A549 (cell line): ENCODE data around the gene POLR2F.

ENCODE experiments used
- CEBPB ChIP-seq, 2 experiments: fragments of >200 bp in 1 of 2; sonication (Bioruptor Twin) in 1 of 2; formaldehyde crosslinking in 1 of 2; IDR thresholded peaks; 2 replicates each; pipeline ENCODE4 v1.6.1; 2012 to 2016
- CHD2 ChIP-seq: fragments of 150-350 bp; IDR thresholded peaks from 2 replicates; pipeline ENCODE4 v1.6.1; 2014; ENCODE audit warnings: low read length; ENCODE audit not compliant: partially characterized antibody
- HMGXB4 ChIP-seq: fragments of 250-450 bp; sonication (Bioruptor Pico); IDR thresholded peaks from 2 replicates; pipeline ENCODE4 v1.5.0; 2021; ENCODE audit warnings: mild to moderate bottlenecking, moderate library complexity, borderline replicate concordance
- JUN ChIP-seq, 2 experiments: fragments of >200 bp; sonication (Bioruptor Twin); formaldehyde crosslinking; IDR thresholded peaks; 2 replicates in 1 of 2; 3 replicates in 1 of 2; pipeline ENCODE4 v1.6.1; 2016 to 2017
- KDM1A ChIP-seq: fragments of 200-600 bp; sonication (generic); IDR thresholded peaks from 2 replicates; pipeline ENCODE4 v1.6.1; 2016; ENCODE audit warnings: low read depth, mild to moderate bottlenecking
- NFE2L2 ChIP-seq: fragments of 150-350 bp; conservative IDR thresholded peaks from 2 replicates; pipeline ENCODE4 v1.6.1; 2014; ENCODE audit warnings: low read length
- NPAS2 ChIP-seq: fragments of 250-450 bp; sonication (Bioruptor Pico); IDR thresholded peaks from 2 replicates; pipeline ENCODE4 v1.8.0; 2022; ENCODE audit warnings: mild to moderate bottlenecking, moderate library complexity, borderline replicate concordance
- POLR2A ChIP-seq: IDR thresholded peaks from 2 replicates; pipeline ENCODE4 v1.6.1; 2012; ENCODE audit warnings: mild to moderate bottlenecking, low read length
- RAD21 ChIP-seq, 2 experiments: fragments of >200 bp in 1 of 2; sonication (Bioruptor Twin) in 1 of 2; formaldehyde crosslinking in 1 of 2; IDR thresholded peaks in 1 of 2; conservative IDR thresholded peaks in 1 of 2; 2 replicates in 1 of 2; 3 replicates in 1 of 2; pipeline ENCODE4 v1.6.1; 2012 to 2018; ENCODE audit warnings: inconsistent platforms in 1 of 2
- RCOR1 ChIP-seq: fragments of 150-350 bp; IDR thresholded peaks from 2 replicates; pipeline ENCODE4 v1.6.1; 2014; ENCODE audit warnings: antibody characterized with exemption, low read length, low read depth
- TF ChIP-seq, protein P1 (sequence below): fragments of >200 bp; sonication (Bioruptor Twin); formaldehyde crosslinking; IDR thresholded peaks from 3 replicates; pipeline ENCODE4 v1.5.1; 2016
- TF ChIP-seq, protein P2 (sequence below): IDR thresholded peaks from 2 replicates; pipeline ENCODE4 v1.6.1; 2012

GRCh38 chr22:37973271-37974170 is 20.0 kb downstream of the POLR2F start:
- TF ChIP-seq, protein P1, sequence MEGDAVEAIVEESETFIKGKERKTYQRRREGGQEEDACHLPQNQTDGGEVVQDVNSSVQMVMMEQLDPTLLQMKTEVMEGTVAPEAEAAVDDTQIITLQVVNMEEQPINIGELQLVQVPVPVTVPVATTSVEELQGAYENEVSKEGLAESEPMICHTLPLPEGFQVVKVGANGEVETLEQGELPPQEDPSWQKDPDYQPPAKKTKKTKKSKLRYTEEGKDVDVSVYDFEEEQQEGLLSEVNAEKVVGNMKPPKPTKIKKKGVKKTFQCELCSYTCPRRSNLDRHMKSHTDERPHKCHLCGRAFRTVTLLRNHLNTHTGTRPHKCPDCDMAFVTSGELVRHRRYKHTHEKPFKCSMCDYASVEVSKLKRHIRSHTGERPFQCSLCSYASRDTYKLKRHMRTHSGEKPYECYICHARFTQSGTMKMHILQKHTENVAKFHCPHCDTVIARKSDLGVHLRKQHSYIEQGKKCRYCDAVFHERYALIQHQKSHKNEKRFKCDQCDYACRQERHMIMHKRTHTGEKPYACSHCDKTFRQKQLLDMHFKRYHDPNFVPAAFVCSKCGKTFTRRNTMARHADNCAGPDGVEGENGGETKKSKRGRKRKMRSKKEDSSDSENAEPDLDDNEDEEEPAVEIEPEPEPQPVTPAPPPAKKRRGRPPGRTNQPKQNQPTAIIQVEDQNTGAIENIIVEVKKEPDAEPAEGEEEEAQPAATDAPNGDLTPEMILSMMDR: no peak
- TF ChIP-seq HMGXB4 (no peak), RAD21 (conservative IDR thresholded peaks at IDR 0.05 in 1 of 2, IDR thresholded peaks at IDR 0.05 in 1 of 2) (no peak), RCOR1 (no peak), KDM1A (no peak), CEBPB (IDR thresholded peaks at IDR 0.05) (no peak), NPAS2 (CRISPR knock-in tag) (no peak), POLR2A (no peak), JUN (IDR thresholded peaks at IDR 0.05) (no peak), NFE2L2 (no peak), CHD2 (no peak)
- TF ChIP-seq, protein P2, sequence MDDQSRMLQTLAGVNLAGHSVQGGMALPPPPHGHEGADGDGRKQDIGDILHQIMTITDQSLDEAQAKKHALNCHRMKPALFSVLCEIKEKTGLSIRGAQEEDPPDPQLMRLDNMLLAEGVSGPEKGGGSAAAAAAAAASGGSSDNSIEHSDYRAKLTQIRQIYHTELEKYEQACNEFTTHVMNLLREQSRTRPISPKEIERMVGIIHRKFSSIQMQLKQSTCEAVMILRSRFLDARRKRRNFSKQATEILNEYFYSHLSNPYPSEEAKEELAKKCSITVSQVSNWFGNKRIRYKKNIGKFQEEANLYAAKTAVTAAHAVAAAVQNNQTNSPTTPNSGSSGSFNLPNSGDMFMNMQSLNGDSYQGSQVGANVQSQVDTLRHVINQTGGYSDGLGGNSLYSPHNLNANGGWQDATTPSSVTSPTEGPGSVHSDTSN: no peak
